Muscle of back (tissue), 11 donors: Measurements from ENCODE around the gene IRF5. TPM values are rescaled to one million over a fixed set of nuclear protein-coding genes. Genes with fewer than 3 reads are reported as not detected.

Experiments used
- DNase-seq, 3 donors: peaks; one replicate each; pipeline versions ENCODE4 v3.0.0 to v3.0.0-alpha.2; 2013
- polyA plus RNA-seq, 10 donors: library from polyadenylated mRNA; unstranded; fragments of 120-200 nt; gene quantifications; one replicate each; pipeline ENCODE4 v1.2.1, GENCODE V29; 2013; ENCODE audit not compliant: insufficient read length in 10 of 10

The IRF5 gene
- polyA plus RNA-seq, 10 donors, result 1.5 to 3.3 (median 2.3) TPM

DNA sequence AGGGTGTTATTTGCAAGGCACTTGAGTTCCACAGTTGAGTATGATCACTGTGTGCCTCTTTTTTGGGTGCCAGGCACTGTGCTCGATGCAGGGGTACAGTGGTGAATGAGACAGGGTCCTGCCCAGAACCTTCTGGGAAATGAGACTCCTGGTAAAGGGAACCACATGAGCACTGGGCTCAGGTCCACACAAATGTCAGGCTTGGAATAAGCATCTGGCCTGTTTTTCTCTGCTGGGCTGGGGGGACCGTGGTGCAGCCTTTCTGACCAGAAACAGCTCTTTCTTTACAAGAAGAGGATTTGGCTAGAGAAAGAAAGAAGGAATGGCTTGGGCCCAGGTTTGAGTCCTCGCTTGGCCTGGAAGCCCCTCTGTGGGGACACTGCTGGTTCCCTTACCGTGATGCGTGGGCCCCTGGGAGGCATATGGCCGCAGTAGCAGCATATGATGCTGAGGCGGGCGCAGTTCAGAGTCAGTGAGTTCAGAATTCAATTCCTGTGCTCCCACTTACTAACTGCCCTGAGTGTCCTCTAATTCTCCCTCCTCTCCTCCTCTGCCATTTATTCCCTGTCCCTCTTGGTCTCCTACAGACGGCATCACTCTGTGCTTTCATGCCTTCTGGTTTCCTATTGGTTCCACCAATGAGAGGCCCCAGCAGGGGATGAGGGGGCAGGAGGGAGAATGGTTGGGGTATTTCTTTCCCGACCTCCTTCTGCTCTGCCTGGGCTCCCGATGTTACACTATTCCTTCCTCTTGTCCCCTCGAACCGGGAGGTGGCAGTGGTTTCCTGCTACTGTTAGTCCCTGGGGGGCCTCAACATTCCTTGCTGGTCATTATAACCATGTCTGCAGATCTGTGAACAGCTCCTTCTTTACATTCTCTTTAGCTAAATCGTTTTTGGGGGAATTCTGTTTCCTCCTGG is 17.6 kb upstream of the IRF5 start:
- DNase-seq, result peak in 1 of 3 donors; percentile 47

DNA sequence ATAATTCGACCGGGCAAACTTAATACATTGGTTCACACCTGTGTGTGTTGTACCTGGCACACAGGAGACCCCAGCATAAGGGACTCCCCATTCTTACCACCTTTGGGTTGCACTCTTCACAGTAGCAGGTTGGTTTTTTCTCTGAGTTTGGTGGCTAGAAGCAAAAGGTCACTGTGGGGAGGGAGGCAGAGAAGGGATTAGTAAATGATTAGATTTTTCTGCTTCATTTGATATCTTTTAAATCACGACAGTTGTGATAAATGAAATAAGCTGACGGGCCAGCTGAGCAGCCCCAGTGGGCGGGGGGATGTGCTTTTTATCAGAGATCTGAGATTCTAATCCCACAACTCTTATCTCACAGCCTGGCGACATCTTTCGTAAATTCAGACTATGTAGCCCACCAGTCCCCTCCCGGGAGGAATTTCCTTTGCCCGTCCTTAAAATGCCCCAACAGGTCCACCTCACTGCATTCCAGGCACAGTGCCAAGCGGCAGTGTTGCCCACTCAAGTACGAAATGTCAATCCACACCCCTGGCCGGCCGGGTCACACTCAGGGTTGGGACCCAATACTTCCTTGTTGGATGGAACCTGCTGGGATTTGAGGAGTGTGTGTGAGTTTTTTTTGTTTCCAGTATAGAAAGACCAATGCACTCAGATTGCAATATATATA is 16.7 kb upstream of the IRF5 start:
- no peak for DNase-seq

DNA sequence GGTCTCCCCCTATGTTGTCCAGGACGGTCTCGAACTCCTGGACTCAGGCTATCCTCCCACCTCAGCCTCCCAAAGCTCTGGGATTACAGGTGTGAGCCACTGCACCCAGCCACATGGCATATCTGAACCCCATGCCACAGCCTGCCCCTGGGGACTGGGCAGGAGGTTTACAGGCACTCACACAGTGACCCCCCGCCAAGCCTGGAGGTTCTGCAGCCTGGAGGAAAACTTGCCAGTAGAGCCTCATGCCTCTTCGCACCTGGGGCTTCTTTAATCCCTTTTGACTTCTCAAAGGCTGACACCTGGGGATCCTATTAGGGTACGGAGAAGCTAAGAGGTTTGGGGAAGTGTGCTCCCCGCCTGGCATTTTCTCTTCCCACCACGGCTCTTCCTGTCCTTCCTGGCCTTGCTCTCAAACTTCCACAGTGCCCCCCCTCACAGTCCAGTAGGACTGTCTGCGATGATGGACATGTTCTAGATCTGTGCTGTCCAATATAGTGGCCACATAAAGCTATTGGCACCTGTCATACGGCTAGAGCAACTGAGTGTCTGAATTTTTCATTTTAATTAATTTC is 15.8 kb upstream of the IRF5 start:
- no peak for DNase-seq

DNA sequence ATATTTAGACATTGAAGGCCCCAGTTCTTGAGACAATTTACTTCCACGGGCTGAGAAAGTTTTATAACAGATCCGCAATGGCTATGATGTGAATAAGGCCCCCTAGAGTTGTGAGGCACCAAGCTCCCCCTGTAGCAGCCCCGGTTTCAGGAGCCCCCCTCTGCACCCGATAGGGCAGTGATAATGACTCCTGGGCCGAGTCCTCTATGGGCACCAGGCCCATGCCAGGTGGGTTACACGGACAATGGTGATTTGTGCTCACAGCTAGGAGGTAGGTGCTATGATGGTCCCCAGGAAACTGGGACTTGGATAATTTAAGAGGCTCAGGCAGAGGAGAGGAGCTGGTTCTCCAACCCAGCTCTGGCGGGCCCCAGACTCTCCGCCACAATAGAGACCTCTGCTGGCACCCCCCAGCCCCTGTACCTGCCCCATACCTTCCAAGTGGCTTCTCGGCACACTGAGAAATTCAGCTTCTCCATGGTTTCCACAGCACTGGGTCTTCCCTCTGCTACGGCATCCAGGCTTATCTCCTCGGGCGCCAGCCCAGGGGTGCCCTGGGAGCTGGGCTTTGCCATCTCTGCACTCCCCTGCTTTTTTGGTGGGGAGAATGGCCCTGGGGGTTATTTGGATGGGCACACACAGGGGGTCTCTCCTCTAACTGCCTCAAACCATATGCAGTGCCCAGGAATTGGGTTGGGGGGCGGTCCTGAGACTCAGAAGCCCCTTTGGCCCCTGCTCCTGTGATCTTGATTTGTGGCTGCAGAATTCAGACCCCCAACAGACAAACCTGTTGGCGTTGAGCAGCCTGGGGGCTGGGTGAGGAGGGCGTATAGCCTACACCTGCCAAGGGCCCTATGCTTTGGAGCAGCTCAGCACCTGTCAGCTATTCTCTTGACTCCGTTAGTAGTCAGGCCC is 15.0 kb upstream of the IRF5 start:
- DNase-seq, result no peak

DNA sequence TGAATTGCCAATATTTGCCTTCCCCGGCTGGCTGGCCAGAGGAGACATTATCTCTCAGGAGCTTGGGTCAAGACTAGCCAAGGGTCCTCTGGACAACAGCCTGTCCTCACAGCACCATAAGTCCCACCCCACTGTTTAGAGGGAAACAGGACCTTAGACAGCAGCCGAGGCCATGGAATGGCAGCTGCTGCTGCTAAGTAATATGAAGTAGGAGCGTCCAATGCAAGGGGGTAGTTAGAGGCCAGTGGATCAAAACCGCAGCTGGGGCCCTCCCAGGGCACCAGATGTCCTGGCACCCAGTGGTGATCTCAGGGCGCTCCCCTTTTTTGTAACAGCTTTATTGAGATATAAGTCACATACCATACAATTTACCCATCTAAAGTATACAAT is 14.3 kb upstream of the IRF5 start:
- DNase-seq, result no peak

DNA sequence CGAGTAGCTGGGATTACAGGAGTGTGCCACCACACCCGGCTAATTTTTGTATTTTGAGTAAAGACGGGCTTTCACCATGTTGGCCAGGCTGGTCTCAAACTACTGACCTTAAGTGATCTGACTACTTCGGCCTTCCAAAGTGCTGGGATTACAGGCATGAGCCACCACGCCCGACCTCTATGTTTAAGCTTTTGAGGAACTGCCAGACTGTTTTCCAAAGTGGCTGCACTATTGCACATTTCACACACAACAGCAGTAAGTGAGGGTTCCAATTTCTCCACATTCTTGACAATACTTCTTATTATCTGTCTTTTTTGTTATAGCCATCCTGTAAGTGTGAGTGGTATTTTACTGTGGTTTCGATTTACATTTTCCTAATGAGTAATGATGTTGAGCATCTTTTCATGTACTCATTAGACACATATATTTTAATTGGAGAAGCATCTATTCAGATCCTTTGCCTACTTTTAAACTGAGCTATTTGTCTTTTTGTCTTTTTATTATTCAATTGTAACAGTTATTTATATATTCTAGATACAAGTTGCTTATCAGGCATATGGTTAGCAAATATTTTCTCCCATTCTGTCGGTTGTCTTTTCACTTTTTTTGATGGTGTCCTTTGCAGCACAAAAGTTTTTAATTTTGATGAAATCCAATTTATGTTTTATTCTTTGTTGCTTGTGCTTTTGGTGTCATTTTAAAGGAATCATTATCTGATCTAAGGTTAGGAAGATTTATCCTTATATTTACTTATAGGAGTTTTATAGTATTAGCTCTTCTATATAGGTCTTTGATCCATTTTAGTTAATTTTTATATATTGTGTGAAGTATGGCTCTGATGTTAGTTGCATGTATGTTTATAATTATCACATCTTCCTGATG is 12.8 kb upstream of the IRF5 start:
- DNase-seq, result no peak

DNA sequence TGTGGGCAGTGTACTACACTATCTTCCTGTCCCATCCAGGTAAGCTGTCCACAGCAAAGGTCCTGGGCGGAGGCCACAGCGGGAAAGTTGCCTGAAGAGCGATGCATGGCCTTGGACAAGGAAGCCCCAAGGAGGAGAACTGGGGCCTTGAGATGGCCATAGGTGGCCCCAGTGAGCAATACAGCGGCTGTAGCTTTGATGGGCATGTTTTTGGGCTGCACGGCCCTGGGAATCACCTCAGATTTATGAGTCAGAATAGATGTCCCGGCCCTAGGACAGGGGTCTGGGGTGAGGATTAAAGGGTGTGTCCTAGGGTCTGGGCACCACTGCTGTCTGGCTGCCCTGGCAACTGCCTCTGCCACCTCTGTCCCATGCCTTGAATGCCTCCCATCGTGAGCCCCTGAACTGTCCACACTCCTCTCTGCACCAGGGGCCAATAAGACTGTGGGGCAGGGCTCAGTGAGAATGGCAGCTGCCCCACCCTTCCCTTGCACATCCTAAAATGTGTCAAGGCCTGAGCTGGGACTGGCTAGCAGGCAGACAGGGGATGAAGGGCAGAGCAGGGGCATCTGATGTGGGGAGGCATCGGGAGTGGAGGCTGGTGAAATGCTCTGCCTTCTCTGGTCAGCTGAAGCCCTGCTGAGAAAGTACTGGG is 9.4 kb upstream of the IRF5 start:
- no peak for DNase-seq

DNA sequence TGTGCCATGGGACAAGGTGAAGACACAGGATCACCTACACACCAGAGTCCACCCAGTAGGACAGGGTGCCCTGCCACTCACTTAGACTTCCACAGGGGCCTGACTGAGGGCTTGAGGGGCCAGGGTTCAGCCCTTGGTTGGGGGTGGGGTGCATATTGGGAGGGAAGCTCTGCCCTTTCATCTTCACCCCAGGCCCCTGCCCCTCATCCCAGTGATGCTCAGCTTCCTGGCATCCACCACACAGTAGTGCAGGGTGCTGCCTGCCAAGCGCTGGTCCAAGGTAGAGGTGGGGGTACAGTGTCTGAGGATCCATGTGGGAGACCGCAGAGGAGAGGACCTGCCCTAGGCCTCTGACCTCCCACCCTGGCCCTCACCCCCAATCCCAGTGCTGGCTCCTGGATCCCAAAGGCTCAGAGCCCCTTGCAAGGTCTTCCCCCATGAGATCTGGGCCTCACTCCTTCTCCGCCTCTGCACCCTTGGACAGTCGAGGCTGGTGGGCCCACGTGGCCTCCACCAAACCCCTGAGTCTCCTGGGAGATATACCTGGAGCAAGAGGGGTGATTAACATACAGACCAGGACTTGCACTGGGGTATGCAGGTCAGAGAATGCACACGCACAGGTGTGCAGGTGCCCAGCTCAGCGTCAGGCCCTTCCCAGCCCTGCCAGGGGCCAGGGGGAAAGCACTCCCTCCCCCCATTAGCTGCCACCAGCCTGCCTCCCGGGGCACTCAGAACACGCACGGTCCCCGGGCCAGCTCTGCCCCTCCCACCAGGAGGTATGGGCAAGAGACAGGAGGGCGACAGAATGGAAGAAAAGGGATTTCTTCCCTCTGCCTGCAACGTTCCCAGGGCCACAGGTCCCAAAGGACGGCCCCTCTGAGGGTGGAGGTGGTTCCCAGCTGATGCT is 8.6 kb upstream of the IRF5 start:
- no peak for DNase-seq

DNA sequence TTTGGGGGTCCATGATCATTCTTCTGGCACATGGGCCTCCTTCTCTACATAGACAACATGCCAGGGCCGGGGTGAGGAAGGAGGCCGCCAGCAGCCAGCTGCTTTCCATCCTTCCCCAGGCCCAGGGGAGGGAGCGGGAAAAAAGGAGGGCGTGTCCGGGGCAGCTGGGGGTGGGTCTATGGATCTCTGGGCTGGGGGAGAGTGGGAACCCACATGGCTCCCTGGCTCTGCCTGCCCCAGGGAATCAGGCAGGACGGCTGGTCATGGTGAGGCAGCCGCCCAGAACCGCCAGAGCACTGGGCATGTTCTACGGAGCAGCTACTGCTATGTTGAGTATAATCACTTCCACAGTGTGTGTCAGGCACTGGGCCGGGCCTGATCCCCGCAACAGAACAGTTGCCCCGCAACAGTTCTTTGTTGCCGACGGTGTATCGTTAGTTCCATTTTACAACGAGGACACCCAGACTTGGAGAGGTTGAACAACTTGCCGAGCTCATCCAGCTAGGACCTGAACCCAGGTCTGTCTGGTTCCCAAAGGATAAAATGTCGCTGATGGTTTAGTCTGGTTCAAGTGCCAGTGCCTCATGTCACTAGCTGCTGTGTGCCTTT is 6.4 kb upstream of the IRF5 start:
- no peak for DNase-seq

DNA sequence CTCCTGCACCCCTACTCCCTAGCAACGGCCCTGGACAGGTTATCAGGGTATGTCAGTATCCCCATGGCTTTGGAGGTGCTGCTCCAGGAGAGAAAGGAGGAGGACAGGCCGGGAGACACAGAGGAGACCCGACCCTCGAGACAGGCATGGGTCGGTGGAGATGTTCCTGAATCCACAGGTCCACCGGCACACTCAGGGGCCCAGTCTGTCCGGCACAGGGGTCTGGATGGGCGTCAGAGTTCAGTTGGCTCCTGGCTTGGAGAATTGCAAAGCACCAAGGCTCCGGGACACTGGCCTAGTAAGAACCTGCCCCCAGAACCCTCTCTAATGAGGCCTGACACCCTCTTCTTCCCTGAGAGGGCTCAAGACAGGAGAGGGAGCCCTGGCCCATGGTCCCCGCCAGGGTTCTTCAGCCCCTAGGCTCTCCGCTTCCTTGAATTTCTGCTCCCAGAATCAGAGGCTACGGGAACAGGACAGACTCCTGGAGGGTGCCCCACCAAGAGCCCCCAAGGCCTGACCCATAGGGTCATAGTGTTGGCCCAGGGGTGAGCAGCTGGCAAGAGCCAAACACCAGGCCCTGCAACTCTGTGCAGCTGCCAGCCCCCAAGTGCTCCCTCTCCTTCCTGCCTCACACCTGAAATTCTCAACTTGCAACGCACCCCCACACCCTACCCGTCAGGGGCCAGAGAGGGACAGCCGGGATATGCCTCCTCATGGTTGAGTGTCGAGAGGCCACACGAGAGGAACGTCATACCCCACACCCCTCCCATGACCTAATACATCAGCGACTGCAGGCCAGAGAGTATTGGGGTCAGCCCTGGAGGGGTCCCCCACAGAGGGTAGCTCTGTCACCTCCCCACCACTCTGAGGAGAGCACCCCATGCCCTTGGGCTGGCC is 5.5 kb upstream of the IRF5 start:
- DNase-seq, result no peak

DNA sequence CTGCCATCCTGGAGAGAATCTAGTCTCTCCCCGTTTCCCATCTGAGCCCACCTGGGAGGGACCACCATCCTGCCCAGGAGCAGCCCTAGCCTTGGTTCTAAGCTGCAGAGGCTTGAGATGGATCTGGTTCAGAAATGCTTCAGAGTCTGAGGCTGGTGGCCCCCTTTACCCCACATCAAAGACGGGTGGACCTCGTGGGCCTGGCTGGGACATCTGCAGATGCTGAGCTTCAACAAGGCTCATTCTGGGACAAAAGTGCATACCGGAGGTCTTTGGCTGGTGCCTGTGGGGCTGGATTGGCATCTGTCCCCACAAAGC is 4.9 kb upstream of the IRF5 start:
- no peak for DNase-seq

DNA sequence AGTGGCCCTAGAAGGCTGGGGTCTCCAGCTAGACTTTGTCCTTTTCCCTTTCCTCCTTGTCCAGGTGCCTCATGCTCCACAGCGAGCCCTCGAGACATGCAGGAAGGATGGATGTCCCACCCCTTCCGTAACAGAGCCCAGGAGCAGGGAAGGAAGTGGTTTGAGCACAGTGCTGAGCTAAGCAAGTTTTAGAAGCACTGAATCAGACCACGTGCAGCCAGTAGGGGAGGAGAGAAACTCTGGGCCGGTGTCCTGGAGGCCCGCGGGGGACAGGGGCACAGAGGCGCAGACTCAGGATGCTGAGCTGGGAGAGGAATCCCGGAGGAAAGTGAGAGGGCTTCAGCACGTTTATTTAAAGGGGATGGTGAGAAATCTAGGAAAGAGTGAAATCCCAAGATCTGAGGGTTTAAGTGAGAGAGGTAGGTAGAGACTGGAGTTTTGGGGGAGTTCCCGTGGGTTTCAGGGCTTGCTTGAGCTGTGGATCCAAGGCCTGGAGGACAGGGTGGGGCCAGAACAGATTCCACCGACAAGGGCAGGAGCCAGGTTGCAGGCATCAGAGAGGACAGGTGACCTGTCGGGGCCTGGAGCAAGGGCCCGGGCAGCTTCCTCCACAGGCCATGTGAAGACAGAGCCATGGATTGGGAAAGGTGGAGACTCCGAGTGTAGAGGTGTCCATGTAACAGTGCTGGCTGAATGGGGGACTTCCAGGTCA is 4.4 kb upstream of the IRF5 start:
- DNase-seq, result peak in 1 of 3 donors; percentile 65

DNA sequence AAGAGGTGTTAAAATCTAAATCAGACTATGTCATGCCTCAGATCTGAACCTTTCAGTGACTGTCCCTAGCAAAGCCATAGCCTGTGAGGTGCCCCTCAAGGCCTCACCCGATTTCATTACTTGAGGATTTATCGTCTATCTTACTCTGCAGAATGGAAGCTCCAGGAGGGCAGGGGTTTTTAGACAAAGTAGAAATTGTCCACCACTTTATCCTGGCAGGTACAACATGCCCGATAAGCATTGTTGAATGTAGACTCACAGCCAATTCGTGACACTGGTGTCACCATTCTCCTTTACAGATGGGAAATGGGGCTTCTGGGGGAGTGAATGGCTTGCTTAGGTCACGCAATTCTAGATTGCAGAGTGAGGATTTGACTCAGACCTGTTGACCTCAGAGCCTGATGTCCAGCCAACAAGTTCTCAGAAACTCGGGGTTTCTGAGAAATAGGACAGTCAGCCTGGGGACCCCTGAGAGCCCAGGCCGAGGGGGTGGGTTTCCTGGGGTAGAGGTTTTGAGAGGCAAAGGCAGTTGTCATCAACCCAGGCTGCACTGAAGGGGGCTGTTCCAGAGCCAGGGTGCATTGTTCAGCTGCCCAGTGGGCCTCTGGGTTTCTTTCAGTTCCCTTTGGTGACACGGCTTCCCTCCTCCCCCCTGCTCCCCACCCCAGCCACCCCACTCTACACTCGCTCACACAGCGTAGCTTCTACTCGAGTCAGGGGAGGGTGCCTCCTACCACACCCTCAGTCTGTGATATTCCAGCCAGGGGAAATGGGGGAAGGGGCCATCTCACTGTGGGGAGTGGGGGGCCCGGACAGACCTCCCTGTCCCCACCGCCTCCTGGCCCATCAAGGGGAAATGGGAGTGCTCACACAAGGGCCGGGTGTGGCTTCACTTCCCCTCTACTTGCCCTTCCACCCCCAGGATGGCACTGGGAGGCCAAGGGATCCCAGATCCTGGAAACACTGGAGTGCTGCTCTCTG is 3.1 kb upstream of the IRF5 start:
- no peak for DNase-seq

DNA sequence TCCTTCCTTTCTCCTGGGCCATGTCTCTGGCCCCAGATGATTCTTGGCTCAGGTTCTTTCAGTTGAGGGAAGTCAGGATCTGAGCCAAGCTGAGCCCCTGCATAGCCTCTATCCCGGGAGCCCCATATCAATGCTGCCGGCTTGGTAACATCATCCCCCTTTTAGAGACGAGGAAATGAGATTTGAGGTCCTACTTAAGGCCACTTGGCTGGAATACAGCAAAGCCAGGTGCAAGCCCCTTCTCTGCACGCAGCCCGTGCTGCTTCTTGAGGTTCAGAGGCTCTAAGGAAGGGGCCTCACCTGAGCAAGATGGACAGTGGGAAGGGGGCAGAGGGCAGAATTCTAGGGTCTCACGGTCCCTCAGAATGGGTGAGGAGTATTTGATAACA is 2.4 kb upstream of the IRF5 start:
- no peak for DNase-seq

DNA sequence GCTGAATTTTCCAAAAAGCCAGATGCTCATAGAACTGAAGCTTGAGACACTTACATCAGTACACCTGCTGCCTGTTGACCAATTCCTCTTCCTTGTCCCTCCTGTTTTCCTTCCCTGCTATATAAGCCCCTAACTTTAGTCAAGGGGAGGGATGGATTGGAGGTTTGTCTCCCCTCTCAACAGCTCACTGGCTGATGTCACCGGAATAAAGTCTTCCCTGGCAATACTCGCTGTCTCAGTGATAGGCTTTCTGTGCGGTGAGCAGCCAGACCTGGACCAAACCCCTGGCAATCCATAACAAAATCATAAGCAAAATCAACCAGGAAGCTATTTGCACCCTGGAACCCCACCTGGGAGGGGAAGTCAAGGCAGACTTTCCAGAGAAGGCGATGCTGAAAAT is 929 bp upstream of the IRF5 start:
- no peak for DNase-seq

DNA sequence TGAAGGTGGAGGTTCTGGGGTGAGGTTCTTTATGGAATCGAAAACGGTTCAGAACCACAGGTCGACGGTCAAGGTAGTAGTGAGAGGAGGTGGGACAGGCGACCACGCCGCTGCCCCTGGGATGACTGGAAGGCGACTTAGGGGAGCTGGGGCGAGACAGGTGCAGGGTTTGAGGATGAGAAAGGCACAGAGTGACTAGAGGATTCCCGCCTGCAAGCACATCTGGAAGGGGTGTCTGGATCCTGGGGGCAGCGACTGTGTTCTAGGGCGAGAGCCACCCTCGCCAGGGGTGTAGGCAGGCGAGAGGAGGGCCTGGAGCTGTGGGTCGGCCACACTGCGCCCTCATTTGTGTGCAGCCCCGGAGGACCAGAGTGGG is 468 bp upstream of the IRF5 start:
- no peak for DNase-seq
